ENCODE measurements around the gene FASLG. TPM values are rescaled to one million over a fixed set of nuclear protein-coding genes. Genes with fewer than 3 reads are reported as not detected.

Gene FASLG, protein sequence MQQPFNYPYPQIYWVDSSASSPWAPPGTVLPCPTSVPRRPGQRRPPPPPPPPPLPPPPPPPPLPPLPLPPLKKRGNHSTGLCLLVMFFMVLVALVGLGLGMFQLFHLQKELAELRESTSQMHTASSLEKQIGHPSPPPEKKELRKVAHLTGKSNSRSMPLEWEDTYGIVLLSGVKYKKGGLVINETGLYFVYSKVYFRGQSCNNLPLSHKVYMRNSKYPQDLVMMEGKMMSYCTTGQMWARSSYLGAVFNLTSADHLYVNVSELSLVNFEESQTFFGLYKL
- total RNA-seq, result not detected in 2 replicates

GRCh38 chr1:172658871-172659453 is at the start of gene FASLG:
Gene FASLG (plus strand): TSS chr1:172659103. CDS start chr1:172659202, 99 bp downstream.

Other genes with a start within 250 kb of the FASLG start
- not detected in 2 replicates for gene C1orf105, start 238.4 kb upstream of the FASLG start, total RNA-seq
- 11.8 and 13.2 TPM in 2 replicates for gene PIGC, start 215.0 kb upstream of the FASLG start, total RNA-seq
- 18.0 TPM in 2 replicates for gene SUCO, start 126.0 kb upstream of the FASLG start, total RNA-seq